Measurements from ENCODE around the gene NAP1L4.

NAP1L4 gene

DNA sequence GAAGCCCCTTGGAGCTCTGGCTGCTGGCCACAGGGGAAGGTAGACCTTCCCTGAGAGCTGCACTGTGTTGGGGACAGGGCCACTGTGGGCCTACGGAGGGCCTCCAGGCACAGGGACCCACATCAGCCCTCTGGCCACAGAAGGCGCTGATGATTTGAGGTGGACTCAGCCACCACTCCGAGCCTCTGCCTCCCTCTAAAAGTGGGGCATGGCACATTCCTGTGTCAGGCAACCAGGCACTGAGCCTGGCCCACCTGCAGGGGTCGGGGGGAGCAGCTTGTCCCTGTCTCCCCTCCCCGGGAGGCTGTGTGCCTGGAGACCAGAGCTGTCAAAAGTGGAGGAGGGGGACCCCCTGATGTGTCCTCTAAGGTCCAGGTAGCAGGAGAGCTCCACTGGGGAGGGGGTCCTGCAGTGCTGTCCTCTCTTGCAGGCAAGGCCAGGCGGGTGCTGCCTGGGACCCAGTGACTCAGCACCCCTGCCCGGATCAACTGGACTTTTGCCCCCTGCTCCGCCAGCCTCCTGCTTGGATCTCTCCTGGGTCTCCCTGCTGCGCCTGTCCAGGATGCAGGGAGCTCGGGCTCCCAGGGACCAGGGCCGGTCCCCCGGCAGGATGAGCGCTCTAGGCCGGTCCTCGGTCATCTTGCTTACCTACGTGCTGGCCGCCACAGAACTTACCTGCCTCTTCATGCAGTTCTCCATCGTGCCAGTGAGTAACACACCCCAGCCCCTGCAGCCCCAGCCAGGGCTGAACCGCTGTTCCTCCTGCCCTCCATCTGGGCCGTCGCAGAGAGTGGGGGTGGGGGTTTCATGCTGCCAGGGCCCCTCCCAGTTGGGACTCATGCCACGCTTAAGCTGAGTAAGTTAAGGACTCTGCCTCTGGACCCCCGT lies 89.1 kb downstream of the NAP1L4 start:
- no peak for DNase-seq

GRCh38 chr11:2901854-2902783 lies 90.0 kb downstream of the NAP1L4 start:
- DNase-seq, result peak; percentile 94

- DNase-seq, result no peak
Measured at GRCh38 chr11:2901196-2901796, 90.8 kb downstream of the NAP1L4 start.

- no peak for DNase-seq
Measured at GRCh38 chr11:2899080-2899783, 92.9 kb downstream of the NAP1L4 start.

DNA sequence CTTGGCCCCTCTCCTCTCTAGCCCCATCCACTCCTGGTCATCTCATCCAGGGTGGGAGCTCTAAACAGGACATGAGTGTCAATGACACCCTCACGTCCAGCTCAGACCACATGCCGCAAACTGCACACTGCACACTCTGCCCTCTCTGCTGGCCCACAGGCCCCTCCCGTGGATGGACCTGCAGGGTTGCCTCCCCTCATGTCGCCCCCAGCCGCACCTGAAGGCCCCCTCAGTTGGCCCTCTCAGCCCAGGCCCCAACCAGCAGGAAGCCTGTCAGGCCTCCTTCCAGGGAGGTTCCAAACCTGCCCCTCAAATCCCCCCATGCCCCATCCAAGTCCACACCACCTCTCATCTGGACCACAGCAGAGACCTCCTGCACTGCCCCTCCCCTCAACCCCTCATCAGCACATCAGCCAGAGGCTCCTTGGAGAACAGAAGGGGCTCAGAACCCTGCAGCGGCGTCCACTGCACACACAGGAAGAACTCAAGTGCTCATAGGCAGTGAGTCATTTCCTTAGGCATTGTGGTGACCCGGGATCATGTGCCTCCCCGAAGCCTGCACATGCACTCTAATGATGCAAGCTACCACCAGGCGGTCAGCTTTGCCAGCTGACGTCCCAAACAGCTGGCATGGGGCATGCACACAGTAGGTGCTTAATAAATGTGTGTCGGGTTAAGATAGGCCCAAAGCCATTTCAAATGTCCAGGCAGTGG lies 93.6 kb downstream of the NAP1L4 start:
- DNase-seq, result peak; percentile 68

GRCh38 chr11:2897048-2897447 lies 95.1 kb downstream of the NAP1L4 start:
- DNase-seq, result no peak

DNA sequence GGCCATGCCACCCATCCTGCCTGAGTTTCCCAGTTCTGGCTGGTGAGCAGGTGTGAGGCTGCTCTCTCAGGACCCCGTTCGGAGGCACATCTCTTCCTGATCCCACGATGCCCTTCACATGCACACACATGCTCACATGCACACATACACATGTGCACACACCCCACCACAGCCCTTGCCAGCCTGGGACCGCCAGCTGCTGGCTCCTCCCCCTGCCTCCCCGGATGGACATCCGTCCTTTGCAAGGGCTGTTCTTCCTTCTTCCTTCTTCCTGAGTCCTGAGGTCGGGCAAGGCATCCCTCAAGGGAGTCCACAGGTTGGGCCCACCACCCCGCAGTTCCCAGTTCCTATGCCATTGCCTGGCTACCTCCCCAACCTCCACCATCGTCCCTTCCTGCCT lies 96.1 kb downstream of the NAP1L4 start:
- DNase-seq, result no peak
